ENCODE data around the gene AP1G1. TPM values are rescaled to one million over a fixed set of nuclear protein-coding genes. Genes with fewer than 3 reads are reported as not detected.

The AP1G1 gene
- total RNA-seq, 1 donor, result 104 TPM

GRCh38 chr16:71708696-71709095 is 99.9 kb downstream of the AP1G1 start:
- H3K4me3 ChIP-seq (ENCODE audit: insufficient read depth, low read length), result no peak overlapping the region
- no peak overlapping the region for H2AFZ ChIP-seq (ENCODE audit: low read length)
- no peak overlapping the region for H3K4me2 ChIP-seq (ENCODE audit: insufficient read depth, low read length)
- H3K79me2 ChIP-seq (ENCODE audit: insufficient read depth, low read length), result peaks cover 66% of the 10 kb centered on the region
- H3K9me3 ChIP-seq (ENCODE audit: low read depth, low read length), result no peaks in the 10 kb centered on the region
- DNase-seq (ENCODE audit: insufficient read length, low spot score, missing footprints), result no peak
- TF ChIP-seq CTCF (IDR thresholded peaks at IDR 0.05; ENCODE audit: extremely low read depth, low read depth, low read length), result no peak
- no peaks in the 10 kb centered on the region for H3K27me3 ChIP-seq (ENCODE audit: insufficient read depth, low read length)
- peaks cover 31% of the 10 kb centered on the region for H3K4me1 ChIP-seq (ENCODE audit: insufficient read depth, low read length)
- H4K20me1 ChIP-seq (ENCODE audit: insufficient read depth, low read length), result peaks cover 3% of the 10 kb centered on the region
- H3K27ac ChIP-seq (ENCODE audit: low read depth, low read length), result no peak overlapping the region
- H3K36me3 ChIP-seq (ENCODE audit: insufficient read depth, low read length), result no peaks in the 10 kb centered on the region

GRCh38 chr16:71707199-71707598 is 101.4 kb downstream of the AP1G1 start:
- no peaks in the 10 kb centered on the region for H3K36me3 ChIP-seq (ENCODE audit: insufficient read depth, low read length)
- no peaks in the 10 kb centered on the region for H3K9me3 ChIP-seq (ENCODE audit: low read depth, low read length)
- TF ChIP-seq CTCF (IDR thresholded peaks at IDR 0.05; ENCODE audit: extremely low read depth, low read depth, low read length), result no peak
- no peak overlapping the region for H3K27ac ChIP-seq (ENCODE audit: low read depth, low read length)
- no peak overlapping the region for H3K4me3 ChIP-seq (ENCODE audit: insufficient read depth, low read length)
- no peak overlapping the region for H2AFZ ChIP-seq (ENCODE audit: low read length)
- H3K4me2 ChIP-seq (ENCODE audit: insufficient read depth, low read length), result no peak overlapping the region
- H3K4me1 ChIP-seq (ENCODE audit: insufficient read depth, low read length), result peaks cover 31% of the 10 kb centered on the region
- peaks cover 57% of the 10 kb centered on the region for H3K79me2 ChIP-seq (ENCODE audit: insufficient read depth, low read length)
- peaks cover 3% of the 10 kb centered on the region for H4K20me1 ChIP-seq (ENCODE audit: insufficient read depth, low read length)
- no peaks in the 10 kb centered on the region for H3K27me3 ChIP-seq (ENCODE audit: insufficient read depth, low read length)
- no peak for DNase-seq (ENCODE audit: insufficient read length, low spot score, missing footprints)

GRCh38 chr16:71706046-71706445 is 102.6 kb downstream of the AP1G1 start:
- H3K4me1 ChIP-seq (ENCODE audit: insufficient read depth, low read length), result peaks cover 31% of the 10 kb centered on the region
- no peak overlapping the region for H3K27ac ChIP-seq (ENCODE audit: low read depth, low read length)
- no peak for DNase-seq (ENCODE audit: insufficient read length, low spot score, missing footprints)
- no peaks in the 10 kb centered on the region for H3K9me3 ChIP-seq (ENCODE audit: low read depth, low read length)
- H3K4me3 ChIP-seq (ENCODE audit: insufficient read depth, low read length), result no peak overlapping the region
- no peak for TF ChIP-seq CTCF (IDR thresholded peaks at IDR 0.05; ENCODE audit: extremely low read depth, low read depth, low read length)
- H4K20me1 ChIP-seq (ENCODE audit: insufficient read depth, low read length), result peaks cover 3% of the 10 kb centered on the region
- no peaks in the 10 kb centered on the region for H3K27me3 ChIP-seq (ENCODE audit: insufficient read depth, low read length)
- H3K79me2 ChIP-seq (ENCODE audit: insufficient read depth, low read length), result peaks cover 45% of the 10 kb centered on the region
- no peaks in the 10 kb centered on the region for H3K36me3 ChIP-seq (ENCODE audit: insufficient read depth, low read length)
- H3K4me2 ChIP-seq (ENCODE audit: insufficient read depth, low read length), result no peak overlapping the region
- no peak overlapping the region for H2AFZ ChIP-seq (ENCODE audit: low read length)

DNA sequence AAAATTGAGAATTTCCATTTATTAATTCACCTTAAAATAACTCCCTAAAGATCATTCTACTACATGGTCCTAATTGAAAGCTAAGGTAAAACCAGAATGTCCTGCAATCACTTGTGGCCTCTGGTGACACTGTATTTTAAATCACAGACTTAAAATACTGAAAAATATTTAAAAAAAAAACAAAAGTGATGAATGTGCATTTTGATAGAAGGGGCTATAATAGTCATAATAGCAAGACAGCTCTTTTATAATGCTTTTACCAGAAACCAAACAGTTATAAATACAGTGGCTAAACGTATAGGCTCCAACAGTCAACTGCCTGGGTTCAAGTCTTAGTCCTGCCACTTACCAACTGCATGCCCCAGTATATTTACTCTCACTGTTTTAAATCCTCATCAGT is 105.3 kb downstream of the AP1G1 start:
- Histone ChIP-seq H3K4me2 (ENCODE audit: insufficient read depth, low read length) (no peak overlapping the region), H2AFZ (ENCODE audit: low read length) (no peak overlapping the region), H3K27ac (ENCODE audit: low read depth, low read length) (no peak overlapping the region), H3K4me3 (ENCODE audit: insufficient read depth, low read length) (no peak overlapping the region), H3K36me3 (ENCODE audit: insufficient read depth, low read length) (peaks cover 4% of the 10 kb centered on the region), H4K20me1 (ENCODE audit: insufficient read depth, low read length) (peaks cover 4% of the 10 kb centered on the region), H3K79me2 (ENCODE audit: insufficient read depth, low read length) (peaks cover 41% of the 10 kb centered on the region), H3K4me1 (ENCODE audit: insufficient read depth, low read length) (peaks cover 12% of the 10 kb centered on the region), H3K9me3 (ENCODE audit: low read depth, low read length) (no peaks in the 10 kb centered on the region), H3K27me3 (ENCODE audit: insufficient read depth, low read length) (no peaks in the 10 kb centered on the region)
- no peak for DNase-seq (ENCODE audit: insufficient read length, low spot score, missing footprints)
- TF ChIP-seq CTCF (IDR thresholded peaks at IDR 0.05; ENCODE audit: extremely low read depth, low read depth, low read length), result no peak

All from osteoblast (primary cell).